GM19324 (cell line): ENCODE results near the gene SLC35F3.
A peak's percentile ranks its signal among the peaks of the same experiment; 100 is the strongest.
"Not testable (repeated sequence)": the region's sequence is repeated elsewhere in the genome, so short reads cannot be mapped to it uniquely, and the experiment has no call there.

Source experiments
- ATAC-seq: cut with Tn5 transposase; IDR thresholded peaks from one replicate; pipeline ENCODE4 v1.9.1; 2021; ENCODE audit warnings: mild to moderate bottlenecking, moderate library complexity; ENCODE audit not compliant: unreplicated experiment, low FRiP score

The SLC35F3 gene

DNA sequence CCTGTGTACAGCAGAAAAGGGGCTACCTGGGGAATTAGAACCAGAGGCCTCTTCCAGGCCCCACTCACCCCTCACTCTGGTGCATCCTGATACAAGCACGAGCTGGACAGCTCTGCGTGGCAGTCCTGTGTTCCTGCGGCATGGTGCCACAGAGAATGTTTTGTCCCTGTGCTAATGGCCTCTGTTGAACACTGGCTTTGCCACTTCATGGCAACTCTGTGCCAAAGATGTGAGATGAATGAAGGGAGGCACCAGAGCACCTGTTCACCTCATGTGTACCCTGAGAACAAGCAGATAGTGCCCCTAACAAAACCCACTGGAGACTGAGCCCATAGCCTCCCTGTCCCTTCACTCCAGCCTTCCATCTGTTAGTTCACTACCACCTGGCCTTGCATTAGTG is 269.5 kb downstream of the SLC35F3 start:
- no peak for ATAC-seq

DNA sequence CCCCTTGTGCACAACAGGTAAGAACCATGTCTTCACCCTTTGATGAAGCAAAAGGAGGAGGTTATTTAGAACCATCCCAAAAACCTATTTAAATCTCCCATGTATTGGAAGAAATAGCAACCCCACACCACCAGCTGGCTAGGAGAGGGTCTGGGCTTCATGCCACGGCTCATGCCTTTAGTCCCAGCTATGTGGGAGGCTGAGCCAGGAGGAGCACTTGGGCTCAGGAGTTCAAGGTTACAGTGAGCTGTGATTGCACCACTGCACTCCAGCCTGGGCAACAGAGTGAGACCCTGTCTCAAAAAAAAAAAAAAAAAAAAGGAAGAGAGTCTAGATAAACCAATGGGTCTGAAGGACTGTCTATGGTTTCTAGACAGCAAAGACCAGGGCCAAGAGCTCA is 270.9 kb downstream of the SLC35F3 start:
- ATAC-seq, result no peak

DNA sequence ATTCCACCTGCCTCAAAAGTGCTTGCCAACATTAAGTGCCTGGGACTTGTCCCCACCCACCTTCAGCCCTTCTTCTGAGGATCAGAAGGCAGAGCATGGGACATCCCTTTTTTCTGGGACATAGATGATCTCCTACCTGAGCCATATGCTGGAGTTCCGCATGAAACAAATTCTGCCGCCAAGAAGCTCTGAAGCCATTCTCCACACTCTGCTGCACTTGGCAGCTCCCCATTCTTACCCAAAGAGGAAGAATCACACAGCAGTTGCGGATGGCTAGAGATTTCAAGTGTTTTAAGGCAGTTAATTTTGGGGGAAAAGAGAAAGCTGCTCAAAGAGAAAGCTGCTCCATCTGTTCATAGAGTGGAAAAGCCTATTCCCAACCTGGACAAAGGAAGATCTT is 271.5 kb downstream of the SLC35F3 start:
- ATAC-seq, result no peak

DNA sequence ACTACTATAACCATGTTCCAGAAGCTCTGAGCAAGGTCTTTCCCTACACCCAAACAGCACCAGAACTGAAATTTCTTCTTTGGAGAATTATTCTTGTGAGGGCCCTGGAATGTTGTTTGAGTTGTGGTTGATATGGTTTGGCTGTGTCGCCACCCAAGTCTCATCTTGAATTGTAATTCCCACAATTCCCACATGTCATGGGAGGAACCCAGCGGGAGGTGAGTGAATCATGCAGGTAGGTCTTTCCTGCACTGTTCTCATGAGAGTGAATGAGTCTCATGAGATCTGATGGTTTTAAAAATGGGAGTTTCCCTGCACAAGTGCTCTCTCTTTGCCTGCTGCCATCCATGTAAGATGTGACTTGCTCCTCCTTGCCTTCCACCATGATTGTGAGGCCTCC is 272.4 kb downstream of the SLC35F3 start:
- ATAC-seq, result not testable (repeated sequence)

DNA sequence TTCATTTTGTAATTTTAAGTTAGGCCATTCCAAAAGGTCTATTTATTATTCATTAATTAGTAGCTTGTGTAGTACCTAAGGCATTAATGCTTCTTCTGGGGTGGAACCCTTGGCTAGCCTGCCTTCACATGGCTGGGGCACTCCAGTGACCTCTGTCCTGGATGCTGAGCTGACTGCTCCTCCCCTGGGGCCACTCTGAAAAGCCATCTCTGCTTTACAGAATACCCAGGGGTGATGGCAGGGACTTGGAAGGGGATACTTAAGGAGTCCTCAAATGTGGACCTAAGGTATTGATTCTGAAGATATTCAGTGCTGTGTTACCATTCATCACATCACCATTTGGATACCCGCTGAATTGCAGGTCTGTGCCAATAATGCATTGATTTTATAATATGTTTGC is 281.0 kb downstream of the SLC35F3 start:
- no peak for ATAC-seq

DNA sequence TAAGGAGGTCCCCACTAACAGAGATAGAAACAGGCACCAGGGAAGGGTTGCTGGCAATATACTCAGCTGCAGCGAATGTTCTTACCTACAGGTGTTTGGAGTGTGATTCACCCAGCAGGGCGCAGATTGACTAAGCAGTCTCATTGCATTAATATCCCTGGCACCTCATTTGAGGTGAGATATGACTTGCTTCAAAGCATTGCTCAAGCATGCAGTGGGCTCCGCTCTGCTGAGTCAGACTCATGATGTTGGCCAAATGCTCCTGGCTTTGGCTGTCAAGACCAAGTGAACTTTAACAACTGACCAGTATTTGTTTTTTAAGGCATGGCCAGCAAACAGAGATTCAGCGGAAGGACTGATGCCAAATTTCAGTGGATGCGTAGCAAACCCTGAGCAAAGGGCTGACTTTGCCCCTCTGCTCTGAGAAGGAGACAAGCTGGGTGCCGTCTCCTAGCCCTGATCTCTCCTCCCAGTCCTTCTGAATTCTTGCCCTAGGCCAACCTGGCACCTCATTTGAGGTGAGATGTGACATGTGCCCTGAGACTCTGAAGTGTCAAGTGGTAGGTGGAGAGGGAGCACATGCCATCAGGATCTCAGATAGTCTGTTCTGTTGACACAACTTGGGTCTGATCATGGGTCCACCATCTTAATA is 281.7 kb downstream of the SLC35F3 start:
- no peak for ATAC-seq

DNA sequence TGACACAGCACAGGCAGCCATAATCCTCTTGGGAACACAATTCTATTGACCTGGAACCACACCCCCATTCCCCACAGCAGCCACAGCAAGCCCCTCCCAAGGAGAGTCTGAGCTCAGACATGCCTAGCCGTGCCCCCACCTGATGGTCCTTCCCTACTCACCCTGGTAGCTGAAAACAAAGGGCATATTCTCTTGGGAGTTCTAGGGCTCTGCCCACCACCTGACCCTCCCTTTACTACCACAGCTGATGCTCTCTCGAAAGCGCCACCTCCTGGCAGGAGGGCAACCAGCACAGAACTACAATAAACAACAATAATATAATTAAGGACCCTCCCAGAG is 283.9 kb downstream of the SLC35F3 start:
- no peak for ATAC-seq

DNA sequence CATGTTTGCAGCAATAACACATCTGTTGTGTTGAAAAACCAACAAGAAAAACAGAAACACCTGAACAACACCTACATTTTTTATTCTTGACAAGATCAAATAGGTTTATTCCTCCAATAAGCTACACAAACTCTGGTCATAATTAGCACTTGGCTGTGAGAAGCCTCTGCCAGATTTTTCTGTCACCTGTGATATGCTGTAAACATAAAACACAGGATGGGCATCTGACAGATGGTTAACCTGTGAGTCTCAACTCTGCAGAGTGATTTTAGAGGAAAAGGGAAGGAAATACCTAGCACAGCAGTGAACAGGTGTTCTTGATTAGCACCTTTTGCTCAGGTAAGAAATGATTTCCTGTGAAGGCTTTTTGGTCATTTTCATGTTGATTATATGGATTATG is 293.4 kb downstream of the SLC35F3 start:
- ATAC-seq, result no peak

DNA sequence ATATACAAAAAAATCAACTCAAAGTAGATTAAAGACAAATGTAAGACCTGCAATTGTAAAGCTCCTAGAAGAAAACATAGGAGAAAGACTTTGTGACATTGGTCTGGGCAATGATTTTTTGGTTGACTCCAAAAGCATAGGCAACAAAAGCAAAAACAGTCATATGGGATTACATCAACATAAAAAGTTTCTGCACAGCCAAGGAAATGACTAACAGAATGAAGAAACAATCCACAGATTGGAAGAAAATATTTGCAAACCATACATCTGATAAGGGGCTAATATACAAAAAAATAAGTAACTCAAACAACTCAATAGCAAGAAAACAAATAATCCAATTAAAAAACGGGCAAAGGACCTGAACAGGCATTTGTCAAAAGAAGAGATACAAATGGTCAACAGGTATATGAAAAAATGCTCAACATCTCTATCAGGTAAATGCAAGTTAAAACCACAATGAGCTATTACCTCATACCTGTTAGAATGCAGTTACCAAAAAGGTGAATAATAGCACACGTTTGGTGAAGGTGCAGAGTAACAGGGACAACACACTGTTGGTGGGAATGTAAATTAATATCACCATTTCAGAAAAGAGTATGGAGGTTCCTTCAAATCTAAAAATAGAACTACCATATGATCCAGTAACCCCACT is 295.1 kb downstream of the SLC35F3 start:
- no peak for ATAC-seq

DNA sequence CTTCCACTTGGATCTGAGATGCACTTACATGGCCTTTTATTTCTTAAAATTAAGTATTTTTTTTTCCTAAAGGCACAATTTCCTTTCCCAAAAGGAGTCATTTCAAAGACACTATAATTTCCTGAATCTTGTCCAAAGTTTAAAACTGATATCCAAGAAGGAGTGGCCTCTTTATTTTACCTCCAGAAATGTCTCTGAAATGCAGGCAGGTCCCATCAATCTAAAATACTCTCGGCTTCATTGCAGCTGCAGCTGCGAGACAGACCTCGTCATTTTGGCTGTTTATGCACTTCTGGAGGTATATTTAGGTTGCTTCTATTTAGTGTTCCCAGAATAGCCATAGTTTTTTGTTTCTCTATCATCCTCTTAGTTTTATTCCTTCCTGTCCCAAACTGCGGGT is 296.1 kb downstream of the SLC35F3 start:
- ATAC-seq, result no peak

DNA sequence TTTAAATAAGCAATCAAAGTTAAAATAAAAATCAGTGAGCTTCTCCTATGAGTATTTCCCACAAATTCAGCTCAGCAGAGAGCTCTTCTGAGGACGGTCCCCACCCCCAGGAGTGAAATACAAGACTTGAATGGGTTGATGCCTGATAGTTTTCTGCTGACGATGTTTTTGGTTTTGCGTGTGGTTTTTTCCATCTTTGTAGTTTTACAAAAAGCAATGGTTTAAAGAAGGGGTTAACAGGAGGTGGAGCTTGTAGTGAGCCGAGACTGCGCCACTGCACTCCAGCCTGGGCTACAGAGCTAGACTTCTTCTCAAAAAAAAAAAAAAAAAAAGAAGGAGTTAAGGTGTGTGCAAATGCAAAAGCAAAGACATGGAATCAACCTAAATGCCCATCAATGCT is 297.1 kb downstream of the SLC35F3 start:
- no peak for ATAC-seq

DNA sequence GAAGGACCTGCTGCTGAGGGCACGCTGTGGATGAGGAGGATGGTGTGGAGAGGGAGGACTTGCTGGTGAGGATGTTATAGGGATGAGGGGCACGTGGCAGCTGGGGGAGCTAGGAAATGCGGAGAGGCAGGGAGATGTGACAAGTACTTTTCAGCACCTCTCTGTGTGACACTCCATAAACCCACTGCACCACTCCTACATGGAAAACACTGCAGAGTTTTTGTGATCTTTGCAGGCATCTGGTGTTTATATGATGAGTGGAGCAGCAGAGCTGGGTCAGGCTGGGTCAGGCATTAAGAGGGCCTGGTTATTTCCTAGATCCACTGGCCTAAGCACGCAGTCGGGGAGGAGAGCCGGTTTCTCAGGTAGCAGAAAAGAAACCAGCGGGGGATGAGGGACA is 301.5 kb downstream of the SLC35F3 start:
- ATAC-seq, result no peak

DNA sequence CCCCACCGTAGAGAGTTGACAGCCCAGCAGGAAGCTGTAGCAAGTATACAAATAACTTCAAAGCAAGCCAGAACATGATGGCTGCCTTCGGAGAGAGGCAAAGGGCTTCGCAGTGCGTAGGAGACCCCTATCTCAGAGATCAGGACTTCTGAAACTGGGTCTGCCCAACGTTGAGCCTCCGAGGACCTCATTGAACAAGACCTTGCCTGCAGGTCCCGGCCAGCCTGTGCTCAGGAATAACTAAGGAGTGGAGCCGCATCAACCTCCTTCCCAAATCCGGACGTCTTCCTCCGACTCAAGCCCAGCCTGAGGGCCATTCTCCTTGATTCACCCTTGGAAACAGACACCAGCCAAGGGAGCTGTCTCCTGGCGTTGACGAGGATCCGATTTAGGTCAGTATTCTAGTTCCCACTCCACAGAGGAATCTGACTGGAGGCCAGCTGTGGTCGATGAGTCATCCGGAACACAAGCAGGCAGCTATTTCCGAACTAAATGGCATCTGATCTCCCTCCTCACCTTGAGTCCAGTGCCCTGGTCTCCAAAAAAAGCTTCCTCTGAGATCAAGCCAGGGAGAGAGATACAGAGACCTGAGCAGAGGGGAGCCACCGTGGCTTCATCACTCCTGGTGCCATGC is 302.3 kb downstream of the SLC35F3 start:
- ATAC-seq, result no peak

DNA sequence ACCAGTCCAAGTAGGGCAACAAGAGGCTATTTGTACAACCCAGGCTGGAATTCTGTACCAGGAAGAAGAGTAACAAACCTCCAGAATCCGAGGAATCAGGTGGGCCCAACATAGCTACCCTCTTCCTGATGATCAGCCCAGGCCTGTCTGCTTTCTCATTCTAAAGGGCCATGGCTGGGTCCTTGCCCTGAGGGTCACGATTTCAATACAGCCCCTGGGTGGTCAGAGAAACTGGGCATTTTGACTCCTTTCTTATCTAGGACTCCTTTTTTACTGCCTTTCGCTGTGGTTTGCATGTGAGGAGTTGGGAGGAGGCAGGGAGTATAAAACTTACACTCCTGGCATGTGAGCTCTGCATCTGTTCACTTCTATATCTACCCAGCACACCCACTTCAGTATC is 303.9 kb downstream of the SLC35F3 start:
- no peak for ATAC-seq

DNA sequence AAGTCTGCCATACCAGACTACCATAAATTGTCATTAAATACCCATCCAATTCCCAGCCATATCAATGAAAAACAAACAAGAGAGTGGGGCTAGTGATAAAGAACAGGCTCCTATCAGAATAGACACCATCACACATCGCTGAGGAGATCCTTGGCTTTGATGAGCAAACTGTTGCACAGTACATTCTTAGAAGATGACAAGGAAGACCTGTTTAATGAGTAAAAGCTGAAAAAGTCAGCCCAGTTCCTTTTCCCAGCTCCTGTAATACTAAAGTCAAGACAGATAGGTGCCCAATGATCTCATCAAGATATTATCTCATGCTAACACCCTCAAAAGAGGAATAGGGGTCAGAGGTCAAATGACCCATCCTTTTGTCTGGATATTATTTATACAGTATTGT is 304.3 kb downstream of the SLC35F3 start:
- ATAC-seq, result no peak

DNA sequence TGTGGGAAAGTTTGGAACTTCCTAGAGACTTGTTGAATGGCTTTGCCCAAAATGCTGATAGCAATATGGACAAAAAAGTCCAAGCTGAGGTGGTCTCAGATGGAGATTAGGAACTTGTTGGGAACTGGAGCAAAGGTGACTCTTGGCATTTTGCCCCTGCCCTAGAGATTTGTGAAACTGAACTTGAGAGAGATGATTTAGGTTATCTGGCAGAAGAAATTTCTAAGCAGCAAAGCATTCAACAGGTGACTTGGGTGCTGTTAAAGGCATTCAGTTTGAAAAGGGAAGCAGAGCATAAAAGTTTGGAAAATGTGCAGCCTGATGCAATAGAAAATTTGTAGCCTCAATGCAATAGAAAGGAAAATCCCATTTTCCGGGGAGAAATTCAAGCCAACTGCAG is 306.0 kb downstream of the SLC35F3 start:
- not testable (repeated sequence) for ATAC-seq

DNA sequence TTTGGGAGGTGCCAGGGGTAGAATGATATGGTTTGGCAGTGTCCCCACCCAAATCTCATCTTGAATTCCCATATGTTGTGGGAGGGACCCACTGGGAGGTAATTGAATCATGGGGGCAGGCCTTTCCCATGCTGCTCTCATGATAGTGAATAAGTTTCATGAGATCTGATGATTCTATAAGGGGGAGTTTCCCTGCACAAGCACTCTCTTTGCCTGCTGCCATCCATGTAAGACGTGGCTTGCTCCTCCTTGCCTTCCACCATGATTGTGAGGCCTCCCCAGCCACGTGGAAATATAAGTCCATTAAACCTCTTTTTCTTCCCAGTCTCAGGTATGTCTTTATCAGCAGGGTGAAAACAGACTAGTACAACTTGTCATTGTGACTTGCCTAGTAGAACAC is 307.4 kb downstream of the SLC35F3 start:
- ATAC-seq, result not testable (repeated sequence)

DNA sequence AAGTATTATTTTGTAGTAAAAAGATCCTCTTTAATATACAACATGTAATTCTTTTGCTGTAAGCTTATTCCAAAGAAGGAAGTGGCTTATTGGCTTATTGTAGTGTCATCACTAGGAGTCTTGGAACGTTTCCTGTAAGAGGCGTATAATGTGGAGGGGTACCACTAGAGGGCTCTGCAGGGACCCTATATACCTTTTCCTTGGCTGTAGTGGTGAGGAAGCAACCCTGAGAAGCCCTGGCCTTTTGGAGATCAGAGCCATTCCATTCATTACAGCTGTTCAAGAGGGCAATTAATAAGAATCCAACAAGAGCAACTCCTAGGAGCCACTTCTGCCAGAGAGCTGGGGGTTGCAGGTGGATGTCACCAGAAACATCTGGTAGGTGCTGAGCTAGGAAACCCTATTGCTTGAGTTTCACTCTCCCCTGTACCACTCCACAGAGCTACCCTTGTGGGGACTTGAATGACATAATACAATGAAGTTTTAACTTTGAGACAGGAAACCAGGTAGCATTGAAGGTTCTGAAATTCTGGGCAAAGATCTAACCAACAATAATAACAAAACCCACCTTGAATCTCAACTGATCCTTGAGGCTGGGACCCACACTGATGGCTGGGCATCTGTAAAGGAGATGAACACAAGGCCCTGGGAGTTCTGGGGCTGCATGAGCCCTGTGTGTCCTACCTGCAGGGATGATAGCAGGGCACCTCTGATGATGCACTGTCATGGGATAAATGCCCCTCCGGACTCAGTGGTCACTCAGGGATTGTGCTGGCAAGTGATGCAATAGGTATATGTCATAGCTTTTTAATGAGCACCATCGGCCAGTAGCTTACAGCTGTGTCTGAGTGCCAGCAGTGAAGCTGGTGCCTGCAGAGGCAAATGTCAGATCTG is 308.5 kb downstream of the SLC35F3 start:
- peak; percentile 42 for ATAC-seq

DNA sequence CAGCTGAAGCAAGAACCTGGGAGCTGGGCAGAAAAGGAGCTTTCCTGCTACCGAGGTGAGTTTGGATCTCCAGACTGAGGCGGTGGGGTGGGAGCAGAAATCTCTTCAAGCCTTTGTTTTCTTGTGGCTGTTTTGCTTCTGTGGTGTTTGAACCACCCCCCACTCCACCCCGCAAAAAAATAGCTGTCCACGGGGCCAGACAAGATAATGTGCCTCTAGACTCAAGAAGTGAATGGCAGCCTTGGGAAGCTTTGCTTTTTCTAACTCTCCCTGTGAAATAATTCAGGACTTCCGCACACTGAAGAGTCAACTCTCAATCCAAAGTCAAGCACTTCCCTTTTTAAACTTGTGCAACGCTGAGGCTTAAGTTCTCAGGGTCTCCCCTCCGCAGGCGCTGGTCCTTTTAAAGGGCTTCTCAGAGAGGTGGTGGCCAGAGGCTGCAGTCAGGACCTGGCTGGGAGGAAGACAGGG is 309.2 kb downstream of the SLC35F3 start:
- no peak for ATAC-seq

DNA sequence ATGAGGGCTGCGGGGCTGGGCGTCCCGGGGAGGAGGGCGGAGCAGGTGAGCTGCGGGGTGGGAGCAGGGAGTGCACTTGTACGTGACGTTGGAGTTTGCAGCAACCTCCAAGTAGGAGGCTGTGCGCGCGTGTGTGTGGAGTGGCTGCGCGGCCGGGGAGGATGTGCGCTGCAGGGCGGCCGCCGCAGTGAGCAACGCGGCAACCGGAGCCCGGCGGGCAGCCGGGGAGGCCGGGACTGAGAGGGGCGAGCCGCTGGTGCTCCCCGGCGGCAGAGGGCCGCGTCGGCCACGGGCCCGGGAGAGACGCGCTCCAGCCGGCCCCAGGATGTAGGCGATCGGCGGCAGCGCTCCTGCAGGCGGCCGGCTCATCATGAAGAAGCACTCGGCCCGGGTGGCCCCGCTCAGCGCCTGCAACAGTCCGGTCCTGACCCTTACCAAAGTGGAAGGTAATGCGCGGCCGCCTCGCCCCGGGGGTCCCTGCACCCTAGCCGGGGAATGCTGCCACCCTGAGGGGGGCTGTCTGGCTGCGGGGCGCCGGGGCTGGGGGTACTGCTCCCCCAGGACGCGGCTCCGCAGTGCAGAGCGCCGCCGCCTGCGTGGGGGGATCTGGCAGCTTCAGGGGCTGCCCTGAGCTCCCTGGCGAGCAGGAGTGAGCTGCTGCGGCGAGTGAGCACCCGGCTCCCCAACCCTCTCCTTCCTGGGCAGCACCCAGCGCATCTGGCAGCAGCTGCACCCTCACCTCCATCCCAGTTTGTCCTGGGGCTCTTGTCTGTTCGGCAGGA is 309.8 kb downstream of the SLC35F3 start:
- ATAC-seq, result peak; percentile 42
